ENCODE measurements around the gene ECE1. TPM values are rescaled to one million over a fixed set of nuclear protein-coding genes. Genes with fewer than 3 reads are reported as not detected.
A peak's percentile ranks its signal among the peaks of the same experiment; 100 is the strongest.

ECE1 gene
- total and polyA plus RNA-seq, 3 experiments from 2014 or later = 41.5 to 88.4 (median 78.2) TPM

GRCh38 chr1:21292984-21293536 is 2.8 kb upstream of the ECE1 start:
- ChIA-PET CTCF (interaction anchor here (1.1 to 7.8 kb wide), 9 partner anchors 13 to 75 kb away, joined by 3 to 49 read pairs (median 17); no protein-coding TSS in a partner anchor), POLR2A (interaction anchor here (0.8 to 3.5 kb wide), 8 partner anchors 11 to 52 kb away, joined by 3 to 44 read pairs (median 10); no protein-coding TSS in a partner anchor)

GRCh38 chr1:21292503-21292983 is 2.3 kb upstream of the ECE1 start:
- peak overlapping the region; percentile 97 to 100 (median 99) for H3K27ac Mint-ChIP-seq
- Histone ChIP-seq H3K9me3 (ENCODE audit: low read length) (no peaks in the 10 kb centered on the region), H3K4me3 (ENCODE audit: low read length) (peak overlapping the region; percentile 78), H3K4me1 (ENCODE audit: insufficient read depth, low read length) (peaks cover 79% of the 10 kb centered on the region), H3K27ac (ENCODE audit: low read depth, low read length) (no peak overlapping the region), H3K27me3 (ENCODE audit: insufficient read depth, low read length, poor library complexity, severe bottlenecking) (no peaks in the 10 kb centered on the region), H3K36me3 (ENCODE audit: insufficient read depth, low read length) (no peaks in the 10 kb centered on the region)
- peak overlapping the region; percentile 86 to 97 (median 92) for H3K4me3 Mint-ChIP-seq
- H3K9me3 Mint-ChIP-seq = no peaks in the 10 kb centered on the region
- CTCF ChIA-PET = interaction anchor here (1.1 to 7.8 kb wide), 7 partner anchors 12 to 76 kb away, joined by 3 to 49 read pairs (median 20); no protein-coding TSS in a partner anchor
- peaks cover 70 to 88% (median 86%) of the 10 kb centered on the region in 3 donors for H3K4me1 Mint-ChIP-seq
- H3K36me3 Mint-ChIP-seq = peaks cover 0 to 6% (median 4%) of the 10 kb centered on the region in 3 donors
- H3K27me3 Mint-ChIP-seq = peaks cover 0 to 2% of the 10 kb centered on the region in 2 donors
- POLR2A ChIA-PET = interaction anchor here (1.1 to 3.5 kb wide), 5 partner anchors 12 to 52 kb away, joined by 5 to 44 read pairs (median 9); no protein-coding TSS in a partner anchor
- DNase-seq = no peak

More at GRCh38 chr1:21292984-21293536, 2.8 kb upstream of the ECE1 start:
- H3K27ac ChIP-seq (ENCODE audit: low read depth, low read length) = peak overlapping the region; percentile 77
- peaks cover 0 to 2% of the 10 kb centered on the region in 2 donors for H3K27me3 Mint-ChIP-seq
- no peaks in the 10 kb centered on the region for H3K9me3 Mint-ChIP-seq
- H3K9me3 ChIP-seq (ENCODE audit: low read length) = no peaks in the 10 kb centered on the region
- peaks cover 71 to 90% (median 88%) of the 10 kb centered on the region in 3 donors for H3K4me1 Mint-ChIP-seq
- no peaks in the 10 kb centered on the region for H3K36me3 ChIP-seq (ENCODE audit: insufficient read depth, low read length)
- H3K4me3 ChIP-seq (ENCODE audit: low read length) = peak overlapping the region; percentile 78
- DNase-seq = peak; percentile 15 to 66 (median 59)
- H3K36me3 Mint-ChIP-seq = peaks cover 0 to 5% (median 1%) of the 10 kb centered on the region in 3 donors
- H3K27ac Mint-ChIP-seq = peak overlapping the region; percentile 97 to 100 (median 99)
- peaks cover 82% of the 10 kb centered on the region for H3K4me1 ChIP-seq (ENCODE audit: insufficient read depth, low read length)
- H3K4me3 Mint-ChIP-seq = peak overlapping the region; percentile 86 to 97 (median 92)
- no peaks in the 10 kb centered on the region for H3K27me3 ChIP-seq (ENCODE audit: insufficient read depth, low read length, poor library complexity, severe bottlenecking)

- Histone ChIP-seq H3K9me3 (ENCODE audit: low read length) (no peaks in the 10 kb centered on the region), H3K4me3 (ENCODE audit: low read length) (no peak overlapping the region), H3K27ac (ENCODE audit: low read depth, low read length) (no peak overlapping the region), H3K4me1 (ENCODE audit: insufficient read depth, low read length) (peaks cover 76% of the 10 kb centered on the region), H3K27me3 (ENCODE audit: insufficient read depth, low read length, poor library complexity, severe bottlenecking) (no peaks in the 10 kb centered on the region), H3K36me3 (ENCODE audit: insufficient read depth, low read length) (no peaks in the 10 kb centered on the region)
- Mint-ChIP-seq H3K9me3 (no peaks in the 10 kb centered on the region), H3K4me1 (peaks cover 67 to 84% (median 80%) of the 10 kb centered on the region in 3 donors), H3K27me3 (peaks cover 0 to 2% of the 10 kb centered on the region in 2 donors), H3K27ac (peak overlapping the region; percentile 97 to 100 (median 99)), H3K4me3 (peak overlapping the region; percentile 86 to 97 (median 92)), H3K36me3 (peaks cover 0 to 7% (median 4%) of the 10 kb centered on the region in 3 donors)
- CTCF ChIA-PET = interaction anchor here (1.9 to 7.8 kb wide), 6 partner anchors 12 to 53 kb away, joined by 11 to 49 read pairs (median 27); no protein-coding TSS in a partner anchor
- no peak for DNase-seq
- POLR2A ChIA-PET = interaction anchor here (1.1 to 3.5 kb wide), 5 partner anchors 12 to 53 kb away, joined by 5 to 44 read pairs (median 9); no protein-coding TSS in a partner anchor
Measured at GRCh38 chr1:21291964-21292363, 1.7 kb upstream of the ECE1 start.

- no peak overlapping the region for H3K27ac ChIP-seq (ENCODE audit: low read depth, low read length)
- peak overlapping the region; percentile 72 to 100 (median 98) for H3K27ac Mint-ChIP-seq
- H3K36me3 Mint-ChIP-seq = peaks cover 0 to 9% (median 4%) of the 10 kb centered on the region in 3 donors
- no peaks in the 10 kb centered on the region for H3K9me3 Mint-ChIP-seq
- peak overlapping the region; percentile 88 to 93 (median 90) for H3K4me3 Mint-ChIP-seq
- ChIA-PET POLR2A (interaction anchor here (3.1 kb wide), 1 partner anchor 54 kb away, joined by 9 read pairs; no protein-coding TSS in a partner anchor), CTCF (interaction anchor here (1.5 to 7.8 kb wide), 4 partner anchors 8 to 43 kb away, joined by 4 to 49 read pairs (median 27); no protein-coding TSS in a partner anchor)
- H3K36me3 ChIP-seq (ENCODE audit: insufficient read depth, low read length) = no peaks in the 10 kb centered on the region
- peaks cover 0 to 2% of the 10 kb centered on the region in 2 donors for H3K27me3 Mint-ChIP-seq
- H3K4me3 ChIP-seq (ENCODE audit: low read length) = peak overlapping the region; percentile 53
- H3K4me1 ChIP-seq (ENCODE audit: insufficient read depth, low read length) = peaks cover 68% of the 10 kb centered on the region
- DNase-seq = no peak
- H3K9me3 ChIP-seq (ENCODE audit: low read length) = no peaks in the 10 kb centered on the region
- peaks cover 62 to 76% (median 72%) of the 10 kb centered on the region in 3 donors for H3K4me1 Mint-ChIP-seq
- no peaks in the 10 kb centered on the region for H3K27me3 ChIP-seq (ENCODE audit: insufficient read depth, low read length, poor library complexity, severe bottlenecking)
Measured at GRCh38 chr1:21291184-21291583, 921 bp upstream of the ECE1 start.

- no peaks in the 10 kb centered on the region for H3K36me3 ChIP-seq (ENCODE audit: insufficient read depth, low read length)
- no peaks in the 10 kb centered on the region for H3K27me3 ChIP-seq (ENCODE audit: insufficient read depth, low read length, poor library complexity, severe bottlenecking)
- ChIA-PET POLR2A (interaction anchor here (3.1 kb wide), 1 partner anchor 54 kb away, joined by 9 read pairs; no protein-coding TSS in a partner anchor), CTCF (interaction anchor here (1.5 to 7.8 kb wide), 3 partner anchors 9 to 44 kb away, joined by 4 to 49 read pairs (median 20); no protein-coding TSS in a partner anchor)
- peak overlapping the region; percentile 88 to 93 (median 90) for H3K4me3 Mint-ChIP-seq
- peaks cover 0 to 11% (median 4%) of the 10 kb centered on the region in 3 donors for H3K36me3 Mint-ChIP-seq
- no peaks in the 10 kb centered on the region for H3K9me3 ChIP-seq (ENCODE audit: low read length)
- H3K4me1 ChIP-seq (ENCODE audit: insufficient read depth, low read length) = peaks cover 61% of the 10 kb centered on the region
- DNase-seq = peak in 3 of 5 donors; percentile 32 to 58 (median 37)
- peak overlapping the region; percentile 53 for H3K27ac ChIP-seq (ENCODE audit: low read depth, low read length)
- H3K9me3 Mint-ChIP-seq = no peaks in the 10 kb centered on the region
- peak overlapping the region; percentile 95 to 100 (median 98) for H3K27ac Mint-ChIP-seq
- peak overlapping the region; percentile 53 for H3K4me3 ChIP-seq (ENCODE audit: low read length)
- peaks cover 0 to 2% of the 10 kb centered on the region in 2 donors for H3K27me3 Mint-ChIP-seq
- peaks cover 57 to 72% (median 66%) of the 10 kb centered on the region in 3 donors for H3K4me1 Mint-ChIP-seq
Measured at GRCh38 chr1:21290546-21290944, 282 bp upstream of the ECE1 start.

GRCh38 chr1:21289127-21289526 is 1.1 kb downstream of the ECE1 start:
- H3K4me3 Mint-ChIP-seq = peak overlapping the region; percentile 87 to 94 (median 91)
- Histone ChIP-seq H3K27ac (ENCODE audit: low read depth, low read length) (no peak overlapping the region), H3K27me3 (ENCODE audit: insufficient read depth, low read length, poor library complexity, severe bottlenecking) (no peaks in the 10 kb centered on the region), H3K9me3 (ENCODE audit: low read length) (no peaks in the 10 kb centered on the region), H3K4me3 (ENCODE audit: low read length) (peak overlapping the region; percentile 81), H3K36me3 (ENCODE audit: insufficient read depth, low read length) (no peaks in the 10 kb centered on the region), H3K4me1 (ENCODE audit: insufficient read depth, low read length) (peaks cover 50% of the 10 kb centered on the region)
- CTCF ChIA-PET = interaction anchor here (0.7 to 7.8 kb wide), 3 partner anchors 19 to 45 kb away, joined by 3 to 49 read pairs (median 4); no protein-coding TSS in a partner anchor
- H3K27me3 Mint-ChIP-seq = peaks cover 0 to 2% of the 10 kb centered on the region in 2 donors
- DNase-seq = no peak
- H3K36me3 Mint-ChIP-seq = peaks cover 0 to 18% (median 8%) of the 10 kb centered on the region in 3 donors
- H3K4me1 Mint-ChIP-seq = peaks cover 50 to 63% (median 56%) of the 10 kb centered on the region in 3 donors
- POLR2A ChIA-PET = no interaction called here
- peak overlapping the region; percentile 81 to 95 (median 88) for H3K27ac Mint-ChIP-seq
- H3K9me3 Mint-ChIP-seq = no peaks in the 10 kb centered on the region

- Histone ChIP-seq H3K9me3 (ENCODE audit: low read length) (no peaks in the 10 kb centered on the region), H3K36me3 (ENCODE audit: insufficient read depth, low read length) (no peaks in the 10 kb centered on the region), H3K27me3 (ENCODE audit: insufficient read depth, low read length, poor library complexity, severe bottlenecking) (no peaks in the 10 kb centered on the region), H3K4me1 (ENCODE audit: insufficient read depth, low read length) (peaks cover 43% of the 10 kb centered on the region), H3K4me3 (ENCODE audit: low read length) (no peak overlapping the region), H3K27ac (ENCODE audit: low read depth, low read length) (no peak overlapping the region)
- ChIA-PET POLR2A (interaction anchor here (0.6 kb wide), 1 partner anchor 61 kb away, joined by 9 read pairs; no protein-coding TSS in a partner anchor), CTCF (interaction anchor here (0.8 to 2.2 kb wide), 6 partner anchors 16 to 80 kb away, joined by 3 to 8 read pairs (median 4); no protein-coding TSS in a partner anchor)
- Mint-ChIP-seq H3K27me3 (no peaks in the 10 kb centered on the region), H3K9me3 (no peaks in the 10 kb centered on the region), H3K4me3 (peak overlapping the region; percentile 52 to 94 (median 91)), H3K27ac (peak overlapping the region in 7 of 8 donors; percentile 19 to 95 (median 80)), H3K36me3 (peaks cover 0 to 24% (median 8%) of the 10 kb centered on the region in 3 donors), H3K4me1 (peaks cover 40 to 59% (median 47%) of the 10 kb centered on the region in 3 donors)
- DNase-seq = no peak
Measured at GRCh38 chr1:21287905-21288514, 2.3 kb downstream of the ECE1 start.
